GM19438 (cell line): ENCODE measurements around the gene RBM11.
A peak's percentile ranks its signal among the peaks of the same experiment; 100 is the strongest.
"Not testable (repeated sequence)": the region's sequence is repeated elsewhere in the genome, so short reads cannot be mapped to it uniquely, and the experiment has no call there.

ENCODE experiments used
- ATAC-seq: cut with Tn5 transposase; IDR thresholded peaks from one replicate; pipeline ENCODE4 v1.9.1; 2021; ENCODE audit warnings: low read depth; ENCODE audit not compliant: unreplicated experiment

The RBM11 gene, protein sequence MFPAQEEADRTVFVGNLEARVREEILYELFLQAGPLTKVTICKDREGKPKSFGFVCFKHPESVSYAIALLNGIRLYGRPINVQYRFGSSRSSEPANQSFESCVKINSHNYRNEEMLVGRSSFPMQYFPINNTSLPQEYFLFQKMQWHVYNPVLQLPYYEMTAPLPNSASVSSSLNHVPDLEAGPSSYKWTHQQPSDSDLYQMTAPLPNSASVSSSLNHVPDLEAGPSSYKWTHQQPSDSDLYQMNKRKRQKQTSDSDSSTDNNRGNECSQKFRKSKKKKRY

DNA sequence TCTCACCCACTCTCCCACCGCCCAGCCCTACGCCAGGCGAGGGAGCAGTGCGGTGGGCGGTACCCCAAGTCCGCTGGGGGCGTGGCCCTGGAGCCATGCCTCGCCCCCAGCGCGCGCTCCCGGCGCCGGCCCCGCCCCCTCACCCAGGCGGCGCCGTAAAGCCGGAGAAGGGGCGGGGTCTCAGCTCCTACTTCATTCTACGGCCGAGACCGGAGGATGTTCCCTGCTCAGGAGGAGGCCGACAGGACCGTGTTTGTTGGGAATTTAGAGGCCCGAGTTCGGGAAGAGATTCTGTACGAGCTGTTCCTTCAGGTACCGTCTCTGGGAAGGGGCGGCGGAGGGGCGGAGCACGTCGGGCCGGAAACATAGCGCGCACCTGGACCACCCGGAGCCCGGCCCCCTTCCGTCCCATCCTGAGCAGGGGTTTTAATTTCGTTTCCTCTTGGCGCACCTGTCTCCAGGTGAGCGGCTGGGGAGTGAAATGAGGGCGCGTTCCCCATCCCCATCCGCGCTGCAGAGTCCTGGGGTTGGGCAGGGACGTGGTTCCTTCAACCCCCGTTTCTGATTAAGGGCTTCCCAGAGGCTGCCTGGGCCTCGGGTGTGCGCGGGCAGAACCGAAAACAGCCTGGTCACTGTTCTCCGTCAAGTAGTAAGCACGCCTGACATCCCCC is at the start of gene RBM11:
RBM11 (plus strand) TSS at position 187 of the 671 bp plus-strand sequence; CDS start at position 217, 30 bp downstream.
- peak; percentile 97 for ATAC-seq

- ATAC-seq, result not testable (repeated sequence)
Observed at GRCh38 chr21:14166463-14167223, 49.3 kb upstream of the RBM11 start.

DNA sequence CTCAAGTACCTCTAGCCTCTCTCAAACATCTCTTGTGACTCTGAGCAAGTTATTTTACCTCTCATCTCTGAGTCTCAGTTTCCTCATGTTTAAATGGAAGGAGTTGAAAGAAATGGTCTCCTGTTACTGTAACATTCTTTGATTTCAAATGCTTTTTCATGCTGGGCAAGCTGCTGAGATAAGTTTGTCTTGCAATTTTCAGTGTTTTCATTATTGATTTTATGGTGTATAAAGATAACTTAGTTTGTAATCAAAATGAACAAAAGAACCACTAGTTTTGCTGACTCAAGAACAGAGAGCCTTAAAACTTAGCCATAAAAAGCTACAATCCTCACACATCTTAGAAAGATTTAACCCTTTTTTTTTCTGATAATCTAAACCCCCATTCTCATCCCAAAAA is 9.7 kb upstream of the RBM11 start:
- no peak for ATAC-seq

DNA sequence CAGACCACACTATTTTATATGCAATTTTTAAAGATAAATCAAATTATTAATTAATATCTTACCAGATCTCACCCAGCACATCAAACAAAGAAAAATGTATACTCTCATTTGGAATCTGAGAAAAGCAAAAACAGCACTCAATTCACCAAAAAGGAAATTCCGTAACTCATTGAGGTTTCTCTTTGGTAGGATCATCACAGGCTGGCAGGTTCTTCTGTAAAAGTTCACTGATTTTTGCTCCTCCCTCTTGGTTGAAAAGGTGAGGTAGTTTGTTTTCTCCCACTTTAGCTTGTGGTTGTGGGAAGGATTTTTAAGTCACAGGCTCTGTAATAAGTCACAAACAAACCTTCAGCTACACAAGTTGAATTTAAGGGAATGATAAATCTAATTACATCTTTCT is 5.2 kb upstream of the RBM11 start, which contains the start of gene LIPI:
LIPI (minus strand) TSS at position 218 of the 400 bp plus-strand sequence; CDS start at position 108, 110 bp downstream.
- no peak for ATAC-seq

- no peak for ATAC-seq
Observed at GRCh38 chr21:14213164-14213563, 2.8 kb upstream of the RBM11 start.

- ATAC-seq, result no peak
Observed at GRCh38 chr21:14223365-14223764, 7.4 kb downstream of the RBM11 start.

DNA sequence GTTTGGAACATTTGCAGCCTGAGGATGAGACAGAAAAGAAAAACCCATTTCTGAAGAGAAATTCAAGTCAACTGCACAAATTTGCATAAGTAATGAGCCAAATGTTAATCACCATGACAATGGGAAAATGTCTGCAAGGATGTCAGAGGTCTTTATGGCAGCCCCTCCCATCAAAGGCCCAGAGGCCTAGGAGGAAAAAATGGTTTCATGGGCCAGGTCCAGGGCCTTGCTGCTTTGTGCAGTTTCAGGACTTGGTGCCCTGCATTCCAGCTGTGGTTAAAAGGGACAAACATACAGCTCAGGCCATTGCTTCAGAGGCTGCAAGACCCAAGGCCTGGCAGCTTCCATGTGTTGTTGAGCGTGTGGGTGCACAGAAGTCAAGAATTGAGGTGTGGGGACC is 13.4 kb downstream of the RBM11 start:
- no peak for ATAC-seq

DNA sequence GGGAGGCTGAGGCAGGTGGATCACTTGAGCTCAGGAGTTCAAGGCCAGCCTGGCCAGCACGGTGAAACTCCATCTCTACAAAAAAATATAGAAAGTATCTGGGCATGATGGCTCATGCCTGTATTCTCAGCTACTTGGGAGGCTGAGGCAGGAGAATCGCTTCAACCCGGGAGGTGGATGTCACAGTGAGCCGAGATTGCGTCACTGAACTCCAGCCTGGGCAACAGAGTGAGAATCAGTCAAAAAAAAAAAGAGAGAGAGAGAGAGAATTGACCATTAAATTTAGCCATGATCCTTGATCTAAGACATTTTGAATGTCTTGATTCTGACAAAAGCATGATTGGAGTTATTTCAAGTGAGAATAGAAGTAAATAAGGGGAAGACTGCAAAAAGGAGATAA is 19.1 kb downstream of the RBM11 start:
- no peak for ATAC-seq

GRCh38 chr21:14236180-14236579 is 20.2 kb downstream of the RBM11 start:
- ATAC-seq, result no peak

- no peak for ATAC-seq
Observed at GRCh38 chr21:14239281-14239680, 23.3 kb downstream of the RBM11 start.

DNA sequence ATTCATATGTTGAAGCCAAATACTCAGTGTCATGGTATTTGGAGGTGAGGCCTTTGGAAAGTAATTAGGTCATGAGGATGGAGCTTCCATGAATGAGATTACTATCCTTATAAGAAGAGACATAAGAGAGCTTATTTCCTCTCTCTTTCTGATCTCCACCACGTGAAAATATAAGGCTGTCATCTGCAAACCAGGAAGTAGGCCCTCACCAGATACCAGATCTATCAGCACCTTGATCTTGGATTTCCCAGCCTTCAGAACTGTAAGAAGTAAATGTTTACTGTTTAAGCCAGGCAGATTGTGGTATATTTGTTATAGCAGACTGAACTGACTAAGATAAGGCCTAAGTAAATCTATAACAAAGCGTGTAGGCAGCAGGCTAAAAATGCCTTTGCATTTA is 25.3 kb downstream of the RBM11 start:
- ATAC-seq, result no peak

DNA sequence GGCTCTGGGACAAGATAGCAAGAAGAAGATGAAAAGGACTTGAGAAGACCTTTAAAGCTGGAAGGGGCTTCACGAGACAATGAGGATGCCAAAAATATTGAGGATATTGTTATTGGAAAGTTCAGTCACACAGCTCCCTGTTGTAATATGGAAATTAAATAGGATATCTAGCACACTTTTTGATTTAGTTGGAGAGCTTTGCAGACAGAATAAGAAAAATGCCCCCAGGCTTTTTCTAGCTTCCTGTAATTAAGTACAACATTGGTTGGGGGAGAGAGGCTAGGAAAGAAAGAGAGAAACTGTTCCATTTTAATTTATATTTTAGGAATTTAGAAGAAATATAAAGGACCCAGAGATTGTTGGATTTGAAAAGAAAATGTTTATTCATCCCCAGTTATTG is 27.5 kb downstream of the RBM11 start:
- ATAC-seq, result no peak

DNA sequence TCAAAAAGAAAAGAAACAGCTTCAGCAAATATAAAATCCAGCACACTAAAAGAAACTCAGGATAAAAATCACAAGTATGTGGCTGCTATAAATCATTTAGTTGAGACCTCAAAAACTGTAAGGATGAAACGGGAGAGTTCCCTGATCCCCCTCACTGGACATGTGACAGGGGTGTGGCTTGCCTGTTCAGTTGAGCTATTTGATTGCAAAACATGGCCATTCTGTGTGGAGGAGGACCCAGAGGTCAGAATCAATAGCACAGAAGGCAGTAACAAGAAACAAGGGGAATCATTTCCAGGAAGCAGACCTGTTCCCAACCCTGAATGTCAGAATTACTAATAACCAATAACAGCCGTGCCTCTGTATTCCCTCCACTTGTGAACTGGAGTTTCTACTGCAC is 27.9 kb downstream of the RBM11 start:
- ATAC-seq, result no peak

GRCh38 chr21:14244911-14245310 is 29.0 kb downstream of the RBM11 start:
- ATAC-seq, result no peak

GRCh38 chr21:14245711-14246110 is 29.8 kb downstream of the RBM11 start:
- no peak for ATAC-seq

GRCh38 chr21:14251336-14251735 is 35.4 kb downstream of the RBM11 start:
- no peak for ATAC-seq

- no peak for ATAC-seq
Observed at GRCh38 chr21:14259747-14260146, 43.8 kb downstream of the RBM11 start.

DNA sequence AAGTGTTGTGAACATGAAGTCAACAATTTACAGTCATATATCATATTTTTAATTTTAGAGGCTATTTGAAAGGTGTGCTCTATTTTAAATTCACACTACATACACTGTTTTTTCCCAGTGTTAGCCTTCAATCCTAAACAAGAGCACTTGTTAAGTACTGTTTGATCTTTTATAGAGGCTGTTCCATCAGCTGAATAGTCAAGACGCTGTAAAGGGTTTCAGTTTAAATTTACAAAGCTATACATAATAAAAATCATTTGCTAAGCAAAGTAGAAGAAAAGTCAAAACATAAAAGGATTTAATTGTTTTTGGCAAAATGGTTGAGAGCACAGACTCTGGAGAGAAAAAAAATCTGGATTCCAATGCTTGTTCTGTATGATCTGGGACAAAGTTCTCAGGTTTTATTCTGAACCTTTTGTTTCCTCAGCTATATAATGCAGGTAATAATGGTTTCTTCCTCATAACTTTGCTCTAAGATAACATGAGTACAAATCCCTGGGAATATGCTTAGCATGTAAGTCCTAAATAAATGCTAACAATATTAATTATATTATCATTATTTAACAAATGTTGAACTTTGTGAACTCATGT is 44.3 kb downstream of the RBM11 start:
- no peak for ATAC-seq

DNA sequence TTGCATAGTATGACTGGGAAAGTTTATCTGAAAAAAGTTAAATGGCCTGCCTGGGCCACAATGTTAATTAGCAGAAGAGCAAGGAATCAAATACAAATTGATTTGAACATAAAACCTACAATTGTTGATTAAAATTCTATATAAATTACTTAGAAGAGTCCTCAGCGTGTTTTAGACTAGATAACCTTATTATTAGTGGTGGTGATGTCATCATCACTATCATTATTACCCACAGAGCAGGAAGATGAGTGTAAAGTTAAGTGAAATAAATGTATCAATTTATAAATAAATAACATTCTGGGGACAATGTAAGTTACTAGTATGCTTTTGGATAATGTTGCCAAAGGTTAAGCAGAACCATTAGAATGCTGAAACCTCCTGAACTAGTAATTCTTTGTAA is 46.1 kb downstream of the RBM11 start:
- ATAC-seq, result no peak

DNA sequence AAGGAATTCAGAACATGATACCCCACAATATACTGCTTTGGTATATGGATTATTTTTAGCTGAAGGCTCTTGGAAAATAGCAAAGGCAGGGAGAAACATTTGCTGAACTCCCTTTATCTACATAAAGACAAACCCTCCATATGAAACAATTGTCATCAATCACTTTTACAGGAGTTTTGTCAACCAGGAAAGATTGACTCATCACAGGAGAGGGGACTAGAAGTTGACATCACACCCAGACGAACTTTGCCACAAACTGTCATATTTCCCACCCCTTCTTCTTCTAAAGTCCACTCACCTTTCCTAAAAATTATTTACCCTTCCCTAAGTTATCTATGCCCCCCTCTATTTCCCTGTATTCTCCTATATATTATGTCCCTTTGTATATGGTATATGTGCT is 47.9 kb downstream of the RBM11 start:
- no peak for ATAC-seq

- ATAC-seq, result no peak
Observed at GRCh38 chr21:14265023-14265422, 49.1 kb downstream of the RBM11 start.
